HepG2 (cell line): ENCODE measurements around the gene BBS9. TPM values are rescaled to one million over a fixed set of nuclear protein-coding genes. Genes with fewer than 3 reads are reported as not detected.

Source experiments
- CBX5 ChIP-seq: sonication (generic); formaldehyde crosslinking; IDR thresholded peaks from 2 replicates; pipeline ENCODE4 v1.4.0; 2020; ENCODE audit warnings: missing genetic modification reagents, borderline replicate concordance
- EP300 ChIP-seq, 3 experiments: sonication (generic) in 1 of 3; formaldehyde crosslinking in 1 of 3; IDR thresholded peaks; 2 replicates each; pipeline versions ENCODE4 v1.5.1 to v1.6.1; 2011 to 2020; ENCODE audit warnings: low read depth in 2 of 3, low read length in 2 of 3, borderline replicate concordance in 1 of 3, improper control_type of control experiment in 1 of 3, mild to moderate bottlenecking in 1 of 3, missing genetic modification reagents in 1 of 3, moderate library complexity in 1 of 3
- MXD3 ChIP-seq: IDR thresholded peaks from 2 replicates; pipeline ENCODE4 v1.6.1; 2016; ENCODE audit warnings: mild to moderate bottlenecking, missing biosample characterization, missing genetic modification reagents
- NFATC3 ChIP-seq: sonication (generic); formaldehyde crosslinking; IDR thresholded peaks from 2 replicates; pipeline ENCODE4 v1.5.1; 2020; ENCODE audit warnings: mild to moderate bottlenecking, missing genetic modification reagents
- SALL1 ChIP-seq: sonication (generic); formaldehyde crosslinking; IDR thresholded peaks from 2 replicates; pipeline ENCODE4 v1.8.0; 2022; ENCODE audit warnings: mild to moderate bottlenecking, missing genetic modification reagents
- SIN3B ChIP-seq: fragments of 150-350 bp; IDR thresholded peaks from 2 replicates; pipeline ENCODE4 v1.6.1; 2014; ENCODE audit warnings: low read length
- SP5 ChIP-seq: IDR thresholded peaks from 2 replicates; pipeline ENCODE4 v1.6.1; 2016; ENCODE audit warnings: low read depth, borderline replicate concordance
- THAP11 ChIP-seq: IDR thresholded peaks from 2 replicates; pipeline ENCODE4 v1.6.1; 2016; ENCODE audit warnings: missing biosample characterization, missing genetic modification reagents
- ZHX2 ChIP-seq, 2 experiments: sonication (generic) in 1 of 2; formaldehyde crosslinking in 1 of 2; IDR thresholded peaks; 2 replicates each; pipeline versions ENCODE4 v1.6.1 to v1.9.0; 2014 to 2022; ENCODE audit warnings: antibody characterized with exemption in 1 of 2, borderline replicate concordance in 1 of 2, inconsistent platforms in 1 of 2, low read depth in 1 of 2, missing genetic modification reagents in 1 of 2
- ZMYM4 ChIP-seq: sonication (generic); formaldehyde crosslinking; IDR thresholded peaks from 2 replicates; pipeline ENCODE4 v1.8.1; 2023; ENCODE audit warnings: mild to moderate bottlenecking, missing genetic modification reagents
- ZNF180 ChIP-seq: sonication (generic); formaldehyde crosslinking; IDR thresholded peaks from 2 replicates; pipeline ENCODE4 v1.4.0; 2020; ENCODE audit warnings: low read depth, missing genetic modification reagents, borderline replicate concordance
- ZNF224 ChIP-seq: sonication (generic); formaldehyde crosslinking; IDR thresholded peaks from 2 replicates; pipeline ENCODE4 v1.5.0; 2020; ENCODE audit warnings: mild to moderate bottlenecking, missing genetic modification reagents
- ZNF513 ChIP-seq: sonication (generic); formaldehyde crosslinking; conservative IDR thresholded peaks from 2 replicates; pipeline ENCODE4 v1.5.0; 2020; ENCODE audit warnings: missing genetic modification reagents
- ZNF609 ChIP-seq: sonication (generic); formaldehyde crosslinking; IDR thresholded peaks from 2 replicates; pipeline ENCODE4 v1.4.0; 2020; ENCODE audit warnings: mild to moderate bottlenecking, missing genetic modification reagents, borderline replicate concordance
- ZNF776 ChIP-seq: sonication (generic); formaldehyde crosslinking; IDR thresholded peaks from 2 replicates; pipeline ENCODE4 v1.4.0; 2020; ENCODE audit warnings: mild to moderate bottlenecking, missing genetic modification reagents
- polyA plus RNA-seq, 8 experiments: library from polyadenylated mRNA; depleted of rRNA in 3 of 8; stranded (reverse) in 7 of 8; unstranded in 1 of 8; fragments of >200 nt; fragmentation: Illumina TruSeq in 4 of 8; extraction: Trizol in 4 of 8; gene quantifications; 2 replicates each; pipeline versions ENCODE4 v1.2.1 to v1.2.3, GENCODE V29; 2011 to 2016; ENCODE audit warnings: low read depth in 4 of 8, missing spikeins in 1 of 8, mixed read lengths in 1 of 8; ENCODE audit not compliant: insufficient read depth in 1 of 8
- total RNA-seq, 5 experiments: library from RNA; depleted of rRNA; stranded (reverse); fragments of >200 nt; fragmentation: Illumina TruSeq; extraction: Trizol; gene quantifications; 2 replicates each; pipeline ENCODE4 v1.2.3, GENCODE V29; 2016; ENCODE audit warnings: low read depth in 1 of 5

Gene BBS9
- total and polyA plus RNA-seq, 2 of the 13 experiments (the other 11 are each of a cell fraction or from before 2014, with no cell fraction given): 5.1 to 7.8 TPM

GRCh38 chr7:33220231-33220630 lies 90.9 kb downstream of the BBS9 start (continued):
- no peak for TF ChIP-seq ZHX2 (IDR thresholded peaks at IDR 0.05; ENCODE audit: low read depth)
- no peak for TF ChIP-seq ZHX2 (CRISPR knock-in tag; IDR thresholded peaks at IDR 0.05; ENCODE audit: borderline replicate concordance)
- peak in 1 of 2 experiments; percentile 76; a peak in 2 of 4 replicates for TF ChIP-seq EP300 (IDR thresholded peaks at IDR 0.05; ENCODE audit: low read depth in 2 of 2, low read length in 2 of 2)
- TF ChIP-seq EP300 (CRISPR knock-in tag; IDR thresholded peaks at IDR 0.05; ENCODE audit: borderline replicate concordance): peak; percentile 18; the same call in 1 of the 2 replicates
- TF ChIP-seq SALL1 (CRISPR knock-in tag): peak; percentile 65; the same call in 1 of the 2 replicates
- TF ChIP-seq ZNF776 (CRISPR knock-in tag): no peak
- TF ChIP-seq ZNF224 (CRISPR knock-in tag): no peak
- TF ChIP-seq ZMYM4 (CRISPR knock-in tag): peak; percentile 43; the same call in 1 of the 2 replicates
- 0 out of 2 replicates have a peak, but pooled peaks have one; percentile 13 for TF ChIP-seq SP5 (CRISPR knock-in tag)
- TF ChIP-seq THAP11 (CRISPR knock-in tag): peak; percentile 22; the same call in 1 of the 2 replicates
- TF ChIP-seq ZNF609: 0 out of 2 replicates have a peak, but pooled peaks have one; percentile 34
- TF ChIP-seq CBX5 (CRISPR knock-in tag): no peak
- TF ChIP-seq ZNF513: no peak
- no peak for TF ChIP-seq SIN3B
- TF ChIP-seq MXD3: no peak
- TF ChIP-seq NFATC3: no peak
- TF ChIP-seq ZNF180 (CRISPR knock-in tag): no peak
